GM06990 (cell line): Measurements from ENCODE around the gene CFAP52.
"Not testable (repeated sequence)": the region's sequence is repeated elsewhere in the genome, so short reads cannot be mapped to it uniquely, and the experiment has no call there.

Experiments used
- DNase-seq: peaks from one replicate; pipeline ENCODE4 v3.0.0-alpha.2; 2011; ENCODE audit not compliant: insufficient read length; ENCODE audit errors: extremely low read depth
- H3K27me3 ChIP-seq: replicated peaks from 2 replicates; pipeline ENCODE4 v1.6.0; 2011; ENCODE audit warnings: low read length; ENCODE audit not compliant: control insufficient read depth, insufficient read depth
- H3K36me3 ChIP-seq: 2 replicates; pipeline ENCODE4 v1.5.1; 2011; ENCODE audit warnings: low read length; ENCODE audit not compliant: control insufficient read depth, insufficient read depth
- H3K4me3 ChIP-seq: replicated peaks from 2 replicates; pipeline ENCODE4 v1.5.1; 2011; ENCODE audit warnings: low read depth, mild to moderate bottlenecking, control low read depth, low read length
- CTCF ChIP-seq: IDR thresholded peaks from 2 replicates; pipeline ENCODE4 v1.5.1; 2011; ENCODE audit warnings: low read length, control low read depth, mild to moderate bottlenecking, inconsistent platforms; ENCODE audit not compliant: insufficient read depth, poor library complexity, severe bottlenecking

Gene CFAP52

GRCh38 chr17:9658593-9659211 is 82.3 kb downstream of the CFAP52 start:
- Histone ChIP-seq H3K27me3 (no peaks in the 10 kb centered on the region; the same call in 1 of the 2 replicates), H3K36me3 (no peaks in the 10 kb centered on the region), H3K4me3 (no peak overlapping the region)
- TF ChIP-seq CTCF, result no peak
- DNase-seq, result no peak

- no peak for TF ChIP-seq CTCF
- no peaks in the 10 kb centered on the region; the same call in 1 of the 2 replicates for H3K27me3 ChIP-seq
Measured at GRCh38 chr17:9661027-9661426, 84.6 kb downstream of the CFAP52 start.

GRCh38 chr17:9663511-9663910 is 87.1 kb downstream of the CFAP52 start:
- not testable (repeated sequence) for DNase-seq

More at GRCh38 chr17:9661027-9661426, 84.6 kb downstream of the CFAP52 start:
- H3K36me3 ChIP-seq, result no peaks in the 10 kb centered on the region
- no peak overlapping the region for H3K4me3 ChIP-seq
- DNase-seq, result no peak

DNA sequence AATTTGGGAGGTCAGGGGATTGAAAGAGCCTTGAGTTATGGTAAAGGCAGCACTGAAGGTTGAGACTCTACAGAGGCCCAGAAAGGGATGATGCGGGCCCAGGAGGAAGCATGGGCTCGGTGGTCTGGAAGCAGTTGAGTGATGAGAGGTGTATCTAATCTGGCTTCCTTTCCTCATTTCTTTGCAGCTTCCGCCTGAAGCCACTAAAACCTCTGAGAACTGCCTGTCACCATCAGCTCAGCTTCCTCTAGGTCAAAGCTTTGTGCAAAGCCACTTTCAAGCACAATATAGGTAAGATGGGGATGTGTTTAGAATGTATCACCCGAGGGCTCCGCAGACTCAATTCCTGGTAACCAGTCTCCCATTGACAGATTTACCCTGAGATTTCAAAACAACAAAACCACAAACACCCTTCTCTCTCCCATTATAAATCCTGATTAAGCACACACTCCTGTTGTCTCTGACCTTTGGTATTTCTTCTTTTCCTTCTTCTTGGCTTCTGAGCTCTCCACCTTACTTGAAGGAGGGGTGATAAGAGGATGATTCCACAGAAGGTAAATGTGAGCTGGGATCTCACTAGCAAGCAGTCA is 90.1 kb downstream of the CFAP52 start:
- no peak for TF ChIP-seq CTCF
- no peaks in the 10 kb centered on the region for H3K36me3 ChIP-seq
- no peak overlapping the region for H3K4me3 ChIP-seq
- DNase-seq, result no peak
- H3K27me3 ChIP-seq, result no peaks in the 10 kb centered on the region

More at GRCh38 chr17:9663511-9663910, 87.1 kb downstream of the CFAP52 start:
- H3K27me3 ChIP-seq, H3K36me3 ChIP-seq, H3K4me3 ChIP-seq: not testable (repeated sequence)

DNA sequence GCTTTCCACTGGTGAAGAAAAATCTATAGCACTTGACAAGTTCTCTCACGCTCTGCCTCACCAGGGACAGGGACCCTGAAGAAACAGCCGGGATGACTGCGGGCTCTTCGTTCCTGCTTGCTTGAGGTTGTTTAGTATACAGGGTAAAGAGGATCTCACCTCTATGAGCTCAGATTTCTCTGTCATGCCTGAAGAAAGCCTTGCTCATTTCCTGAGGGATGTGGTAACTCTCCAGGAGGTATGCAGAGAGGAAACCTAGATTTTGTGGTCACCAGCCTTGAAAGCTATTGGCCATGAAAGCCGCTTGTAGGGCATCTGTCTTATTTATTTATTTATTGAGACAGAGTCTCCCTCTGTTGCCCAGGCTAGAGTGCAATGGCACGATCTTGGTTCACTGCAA is 92.1 kb downstream of the CFAP52 start:
- no peak for DNase-seq
- no peak for TF ChIP-seq CTCF

DNA sequence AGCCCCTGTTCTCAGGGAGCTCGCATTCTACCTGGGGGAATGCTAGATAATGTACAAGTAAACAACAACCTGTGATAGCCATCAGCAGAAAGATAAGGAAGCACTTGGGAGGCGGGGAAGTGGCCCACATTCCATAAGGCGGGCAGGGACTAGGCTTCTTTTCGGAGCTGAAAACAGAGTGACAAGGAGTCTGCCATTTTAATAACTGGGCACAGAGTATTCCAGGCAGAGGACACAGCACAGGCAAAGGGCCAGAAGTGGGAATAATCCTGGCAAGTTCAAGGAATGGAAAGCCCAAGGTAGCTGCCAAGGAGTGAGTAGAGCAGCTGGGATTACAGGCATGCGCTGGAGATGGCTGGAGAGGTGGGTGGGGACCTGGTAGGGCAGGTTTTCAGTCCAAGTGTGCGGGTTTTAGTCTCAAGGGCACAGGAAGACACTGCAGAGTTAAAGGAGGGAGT is 93.1 kb downstream of the CFAP52 start:
- Histone ChIP-seq H3K27me3 (no peaks in the 10 kb centered on the region; the same call in 1 of the 2 replicates), H3K36me3 (no peaks in the 10 kb centered on the region)
- no peak for DNase-seq

More for the DNA sequence above, 92.1 kb downstream of the CFAP52 start:
- Histone ChIP-seq H3K27me3 (no peaks in the 10 kb centered on the region), H3K4me3 (no peak overlapping the region), H3K36me3 (no peaks in the 10 kb centered on the region)

More for the DNA sequence above, 93.1 kb downstream of the CFAP52 start:
- H3K4me3 ChIP-seq, result no peak overlapping the region
- no peak for TF ChIP-seq CTCF
